Fibroblast of peridontal ligament (primary cell): Measurements from ENCODE around the gene FGF21.
"Not testable (repeated sequence)": the region's sequence is repeated elsewhere in the genome, so short reads cannot be mapped to it uniquely, and the experiment has no call there.

Experiments used
- DNase-seq: peaks from one replicate; pipeline ENCODE4 v3.0.0-alpha.2; 2010; ENCODE audit errors: extremely low read depth

Gene FGF21

GRCh38 chr19:48786422-48786821 is 31.1 kb downstream of the FGF21 start:
- not testable (repeated sequence) for DNase-seq

- DNase-seq: not testable (repeated sequence)
These were observed 32.0 kb downstream of the FGF21 start for GRCh38 chr19:48787331-48787730.

GRCh38 chr19:48793271-48793670 is 37.9 kb downstream of the FGF21 start:
- no peak for DNase-seq

- DNase-seq: no peak
These were observed 39.0 kb downstream of the FGF21 start for GRCh38 chr19:48794291-48794690.

- peak; percentile 93 for DNase-seq
These were observed 39.8 kb downstream of the FGF21 start for GRCh38 chr19:48795055-48795684.

GRCh38 chr19:48795685-48796070 is 40.4 kb downstream of the FGF21 start:
- DNase-seq: no peak

- DNase-seq: no peak
These were observed 41.2 kb downstream of the FGF21 start for GRCh38 chr19:48796298-48797083.

- DNase-seq: no peak
These were observed 41.8 kb downstream of the FGF21 start for GRCh38 chr19:48797103-48797502.

- no peak for DNase-seq
These were observed 43.6 kb downstream of the FGF21 start for GRCh38 chr19:48798937-48799336.

GRCh38 chr19:48799358-48800300 is 44.3 kb downstream of the FGF21 start:
- DNase-seq: no peak

- DNase-seq: no peak
These were observed 47.3 kb downstream of the FGF21 start for GRCh38 chr19:48802623-48803022.

GRCh38 chr19:48804496-48804895 is 49.2 kb downstream of the FGF21 start:
- DNase-seq: no peak

GRCh38 chr19:48805452-48805851 is 50.1 kb downstream of the FGF21 start:
- no peak for DNase-seq

GRCh38 chr19:48806518-48806817 is 51.1 kb downstream of the FGF21 start:
- no peak for DNase-seq

GRCh38 chr19:48806818-48807589 is 51.7 kb downstream of the FGF21 start:
- DNase-seq: peak; percentile 47

GRCh38 chr19:48807590-48808308 is 52.4 kb downstream of the FGF21 start:
- DNase-seq: no peak
